Neural cell (in vitro differentiated cells): ENCODE results near the gene YPEL2. TPM values are rescaled to one million over a fixed set of nuclear protein-coding genes. Genes with fewer than 3 reads are reported as not detected.

Experiments
- H2AFZ ChIP-seq: fragments of 200-600, 300-800 bp; sonication (generic), shearing (Covaris generic); 2 replicates; pipeline ENCODE4 v1.6.0; 2014; ENCODE audit warnings: low read depth, mild to moderate bottlenecking, antibody characterized with exemption, low read length, moderate library complexity
- H3F3A ChIP-seq: fragments of 200-600 bp; shearing (Covaris generic); 2 replicates; pipeline ENCODE4 v1.6.1; 2016; ENCODE audit warnings: mild to moderate bottlenecking, moderate library complexity, mixed read lengths, antibody characterized with exemption, low read length; ENCODE audit not compliant: insufficient read depth, poor library complexity, severe bottlenecking
- H3K27ac ChIP-seq: fragments of 200-600, 300-800 bp; sonication (generic), shearing (Covaris generic); 2 replicates; pipeline ENCODE4 v1.5.1; 2014; ENCODE audit warnings: mild to moderate bottlenecking, low read length, moderate library complexity
- H3K27me3 ChIP-seq: fragments of 300-800, 200-600 bp; sonication (generic), shearing (Covaris generic); 2 replicates; pipeline ENCODE4 v1.6.0; 2014; ENCODE audit warnings: mild to moderate bottlenecking, low read depth, low read length, moderate library complexity; ENCODE audit not compliant: insufficient read depth
- H3K36me3 ChIP-seq: fragments of 300-800, 200-600 bp; sonication (generic), shearing (Covaris generic); 2 replicates; pipeline ENCODE4 v1.5.1; 2014; ENCODE audit warnings: mild to moderate bottlenecking, antibody characterized with exemption, low read length, moderate library complexity; ENCODE audit not compliant: insufficient read depth
- H3K4me2 ChIP-seq: fragments of 300-800, 200-600 bp; sonication (generic), shearing (Covaris generic); 2 replicates; pipeline ENCODE4 v1.6.0; 2014; ENCODE audit warnings: mild to moderate bottlenecking, low read length
- H3K4me3 ChIP-seq: fragments of 300-800, 200-600 bp; sonication (generic), shearing (Covaris generic); 2 replicates; pipeline ENCODE4 v1.5.1; 2014; ENCODE audit warnings: mild to moderate bottlenecking, low read length, moderate library complexity
- H3K79me2 ChIP-seq: fragments of 200-600 bp; shearing (Covaris generic); replicated peaks from 2 replicates; pipeline ENCODE4 v1.6.0; 2014; ENCODE audit warnings: mild to moderate bottlenecking, low read length, moderate library complexity; ENCODE audit not compliant: insufficient read depth
- H3K9ac ChIP-seq: fragments of 300-800, 200-600 bp; sonication (generic), shearing (Covaris generic); 2 replicates; pipeline ENCODE4 v1.6.1; 2016; ENCODE audit warnings: mild to moderate bottlenecking, low read length, mixed read lengths
- H3K9me2 ChIP-seq: fragments of 200-600 bp; shearing (Covaris generic); 2 replicates; pipeline ENCODE4 v1.6.1; 2016; ENCODE audit warnings: mild to moderate bottlenecking, low read length, mixed read lengths; ENCODE audit not compliant: insufficient read depth
- H3K9me3 ChIP-seq: fragments of 200-600, 300-800 bp; sonication (generic), shearing (Covaris generic); 2 replicates; pipeline ENCODE4 v1.6.1; 2016; ENCODE audit warnings: mild to moderate bottlenecking, mixed run types, low read length, moderate library complexity, mixed read lengths
- H4K20me1 ChIP-seq: fragments of 200-600 bp; shearing (Covaris generic); 2 replicates; pipeline ENCODE4 v1.6.1; 2016; ENCODE audit warnings: mild to moderate bottlenecking, mixed run types; ENCODE audit not compliant: insufficient read depth
- EP300 ChIP-seq: fragments of 450-650 bp; conservative IDR thresholded peaks from 2 replicates; pipeline ENCODE4 v1.6.1; 2014; ENCODE audit warnings: antibody characterized with exemption, mild to moderate bottlenecking, moderate library complexity; ENCODE audit not compliant: poor library complexity, severe bottlenecking
- EZH2 ChIP-seq: fragments of 200-600, 300-800 bp; shearing (Covaris generic), sonication (generic); IDR thresholded peaks from 2 replicates; pipeline ENCODE4 v1.6.1; 2014; ENCODE audit warnings: antibody characterized with exemption, low read length, borderline replicate concordance, mild to moderate bottlenecking; ENCODE audit not compliant: insufficient read depth, poor library complexity, severe bottlenecking
- MXI1 ChIP-seq: fragments of 450-650 bp; conservative IDR thresholded peaks from 2 replicates; pipeline ENCODE4 v1.6.1; 2014; ENCODE audit warnings: antibody characterized with exemption, mild to moderate bottlenecking; ENCODE audit not compliant: poor library complexity, severe bottlenecking
- POLR2AphosphoS5 ChIP-seq: IDR thresholded peaks from 2 replicates; pipeline ENCODE4 v1.6.1; 2012
- RAD21 ChIP-seq: fragments of 450-650 bp; conservative IDR thresholded peaks from 2 replicates; pipeline ENCODE4 v1.6.1; 2014; ENCODE audit warnings: antibody characterized with exemption, mild to moderate bottlenecking, moderate library complexity
- SMC3 ChIP-seq: fragments of 450-650 bp; conservative IDR thresholded peaks from 2 replicates; pipeline ENCODE4 v1.6.1; 2014; ENCODE audit warnings: antibody characterized with exemption, mild to moderate bottlenecking, moderate library complexity; ENCODE audit not compliant: poor library complexity
- TAF1 ChIP-seq: IDR thresholded peaks from 2 replicates; pipeline ENCODE4 v1.6.1; 2012; ENCODE audit warnings: low read depth
- polyA plus RNA-seq: library from polyadenylated mRNA; depleted of rRNA; stranded (reverse); fragments of >200 nt; gene quantifications from 2 replicates; pipeline ENCODE4 v1.2.3, GENCODE V29; 2014
- TF ChIP-seq, protein P1 (sequence below): fragments of 450-650 bp; IDR thresholded peaks from 2 replicates; pipeline ENCODE4 v1.5.1; 2014; ENCODE audit warnings: antibody characterized with exemption, mild to moderate bottlenecking, moderate library complexity; ENCODE audit not compliant: poor library complexity, severe bottlenecking
- TF ChIP-seq, protein P2 (sequence below): IDR thresholded peaks from 2 replicates; pipeline ENCODE4 v1.6.1; 2012; ENCODE audit warnings: borderline replicate concordance

Gene YPEL2
- polyA plus RNA-seq, 1 donor from 2014 or later: 17.0 TPM

DNA sequence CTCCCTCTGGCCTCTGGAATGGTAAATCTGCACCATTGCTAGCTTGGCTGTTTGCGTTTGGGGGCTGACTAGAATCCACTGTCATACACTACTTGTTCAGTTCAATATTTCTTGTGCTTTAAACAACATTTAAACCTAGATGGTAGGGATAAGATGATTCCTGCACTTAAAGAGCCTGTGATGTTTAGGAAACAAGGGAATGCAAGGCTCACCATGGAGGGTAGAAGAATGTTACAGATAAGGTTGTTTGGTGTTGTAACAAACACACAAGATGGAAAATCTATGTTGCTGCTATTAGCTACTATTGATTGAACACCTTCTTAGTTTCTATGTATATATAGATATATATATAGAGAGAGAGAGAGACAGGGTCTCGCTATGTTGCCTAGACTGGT lies 31.4 kb downstream of the YPEL2 start:
- Histone ChIP-seq H3K27ac (no peak overlapping the region), H3K9ac (no peak overlapping the region), H3K4me2 (no peak overlapping the region), H3K9me3 (no peaks in the 10 kb centered on the region), H3K79me2 (no peaks in the 10 kb centered on the region), H3K27me3 (no peaks in the 10 kb centered on the region), H4K20me1 (no peaks in the 10 kb centered on the region), H3K9me2 (no peaks in the 10 kb centered on the region), H2AFZ (no peak overlapping the region), H3F3A (peaks cover 4% of the 10 kb centered on the region), H3K4me3 (no peak overlapping the region), H3K36me3 (no peaks in the 10 kb centered on the region)
- TF ChIP-seq POLR2AphosphoS5: no peak
- TF ChIP-seq, protein P1, sequence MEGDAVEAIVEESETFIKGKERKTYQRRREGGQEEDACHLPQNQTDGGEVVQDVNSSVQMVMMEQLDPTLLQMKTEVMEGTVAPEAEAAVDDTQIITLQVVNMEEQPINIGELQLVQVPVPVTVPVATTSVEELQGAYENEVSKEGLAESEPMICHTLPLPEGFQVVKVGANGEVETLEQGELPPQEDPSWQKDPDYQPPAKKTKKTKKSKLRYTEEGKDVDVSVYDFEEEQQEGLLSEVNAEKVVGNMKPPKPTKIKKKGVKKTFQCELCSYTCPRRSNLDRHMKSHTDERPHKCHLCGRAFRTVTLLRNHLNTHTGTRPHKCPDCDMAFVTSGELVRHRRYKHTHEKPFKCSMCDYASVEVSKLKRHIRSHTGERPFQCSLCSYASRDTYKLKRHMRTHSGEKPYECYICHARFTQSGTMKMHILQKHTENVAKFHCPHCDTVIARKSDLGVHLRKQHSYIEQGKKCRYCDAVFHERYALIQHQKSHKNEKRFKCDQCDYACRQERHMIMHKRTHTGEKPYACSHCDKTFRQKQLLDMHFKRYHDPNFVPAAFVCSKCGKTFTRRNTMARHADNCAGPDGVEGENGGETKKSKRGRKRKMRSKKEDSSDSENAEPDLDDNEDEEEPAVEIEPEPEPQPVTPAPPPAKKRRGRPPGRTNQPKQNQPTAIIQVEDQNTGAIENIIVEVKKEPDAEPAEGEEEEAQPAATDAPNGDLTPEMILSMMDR: no peak
- TF ChIP-seq, protein P2, sequence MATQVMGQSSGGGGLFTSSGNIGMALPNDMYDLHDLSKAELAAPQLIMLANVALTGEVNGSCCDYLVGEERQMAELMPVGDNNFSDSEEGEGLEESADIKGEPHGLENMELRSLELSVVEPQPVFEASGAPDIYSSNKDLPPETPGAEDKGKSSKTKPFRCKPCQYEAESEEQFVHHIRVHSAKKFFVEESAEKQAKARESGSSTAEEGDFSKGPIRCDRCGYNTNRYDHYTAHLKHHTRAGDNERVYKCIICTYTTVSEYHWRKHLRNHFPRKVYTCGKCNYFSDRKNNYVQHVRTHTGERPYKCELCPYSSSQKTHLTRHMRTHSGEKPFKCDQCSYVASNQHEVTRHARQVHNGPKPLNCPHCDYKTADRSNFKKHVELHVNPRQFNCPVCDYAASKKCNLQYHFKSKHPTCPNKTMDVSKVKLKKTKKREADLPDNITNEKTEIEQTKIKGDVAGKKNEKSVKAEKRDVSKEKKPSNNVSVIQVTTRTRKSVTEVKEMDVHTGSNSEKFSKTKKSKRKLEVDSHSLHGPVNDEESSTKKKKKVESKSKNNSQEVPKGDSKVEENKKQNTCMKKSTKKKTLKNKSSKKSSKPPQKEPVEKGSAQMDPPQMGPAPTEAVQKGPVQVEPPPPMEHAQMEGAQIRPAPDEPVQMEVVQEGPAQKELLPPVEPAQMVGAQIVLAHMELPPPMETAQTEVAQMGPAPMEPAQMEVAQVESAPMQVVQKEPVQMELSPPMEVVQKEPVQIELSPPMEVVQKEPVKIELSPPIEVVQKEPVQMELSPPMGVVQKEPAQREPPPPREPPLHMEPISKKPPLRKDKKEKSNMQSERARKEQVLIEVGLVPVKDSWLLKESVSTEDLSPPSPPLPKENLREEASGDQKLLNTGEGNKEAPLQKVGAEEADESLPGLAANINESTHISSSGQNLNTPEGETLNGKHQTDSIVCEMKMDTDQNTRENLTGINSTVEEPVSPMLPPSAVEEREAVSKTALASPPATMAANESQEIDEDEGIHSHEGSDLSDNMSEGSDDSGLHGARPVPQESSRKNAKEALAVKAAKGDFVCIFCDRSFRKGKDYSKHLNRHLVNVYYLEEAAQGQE: no peak
- TF ChIP-seq MXI1: no peak
- no peak for TF ChIP-seq EZH2
- no peak for TF ChIP-seq EP300
- TF ChIP-seq SMC3: no peak
- TF ChIP-seq RAD21: no peak
- no peak for TF ChIP-seq TAF1

DNA sequence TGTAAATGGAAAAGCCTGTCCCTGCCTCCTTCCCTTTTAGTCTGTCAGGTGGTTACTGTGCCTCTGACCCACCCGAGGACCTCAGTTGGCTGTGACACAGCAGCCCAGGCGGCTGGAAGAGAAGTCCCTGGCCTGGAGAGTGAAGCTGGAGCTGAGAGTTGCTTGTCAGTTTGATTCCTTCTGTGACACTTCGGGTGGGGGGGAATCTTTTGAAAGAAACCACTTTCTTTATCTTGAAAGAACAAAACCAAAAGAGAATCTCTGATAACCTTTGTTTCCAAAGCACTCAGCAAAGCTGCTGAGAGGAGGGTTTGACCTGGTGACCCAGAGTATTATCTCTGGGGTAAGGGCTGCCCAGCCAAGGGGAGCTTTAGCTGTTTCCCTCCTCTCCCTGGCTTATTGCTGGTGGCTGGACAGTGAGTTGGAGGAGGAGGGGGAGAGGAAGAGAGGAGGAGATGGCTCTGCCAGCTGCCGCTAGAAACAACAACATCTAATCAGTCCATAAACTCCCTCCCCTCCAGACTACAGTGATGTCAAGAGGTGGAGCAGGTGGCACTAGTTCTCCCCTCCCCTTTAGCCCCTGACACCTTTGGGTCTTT lies 34.0 kb downstream of the YPEL2 start:
- no peak overlapping the region for H3K4me3 ChIP-seq
- TF ChIP-seq, protein P2: no peak
- TF ChIP-seq RAD21 (no peak), POLR2AphosphoS5 (no peak), SMC3 (no peak), EP300 (no peak), TAF1 (no peak), MXI1 (no peak), EZH2 (no peak)
- TF ChIP-seq, protein P1: no peak
- H2AFZ ChIP-seq: no peak overlapping the region
- peaks cover 4% of the 10 kb centered on the region for H3F3A ChIP-seq
- H3K4me2 ChIP-seq: no peak overlapping the region
- H3K79me2 ChIP-seq: no peaks in the 10 kb centered on the region
- H3K36me3 ChIP-seq: no peaks in the 10 kb centered on the region
- no peaks in the 10 kb centered on the region for H3K27me3 ChIP-seq
- H4K20me1 ChIP-seq: no peaks in the 10 kb centered on the region
- no peaks in the 10 kb centered on the region for H3K9me2 ChIP-seq
- H3K9ac ChIP-seq: peak overlapping the region; percentile 44
- no peak overlapping the region for H3K27ac ChIP-seq
- H3K9me3 ChIP-seq: no peaks in the 10 kb centered on the region
